CD4-positive, alpha-beta T cell treated with Interleukin-17A for 4 hours (primary cell): ENCODE measurements around the gene TEKT3.

Source experiments
- DNase-seq: peaks from one replicate; pipeline ENCODE4 v3.0.0-alpha.2; 2020; ENCODE audit warnings: mixed read lengths

The TEKT3 gene

GRCh38 chr17:15289285-15290183 is 51.9 kb downstream of the TEKT3 start:
- DNase-seq = no peak

GRCh38 chr17:15288859-15289258 is 52.5 kb downstream of the TEKT3 start:
- no peak for DNase-seq

GRCh38 chr17:15287538-15288267 is 53.7 kb downstream of the TEKT3 start:
- no peak for DNase-seq

GRCh38 chr17:15285466-15285865 is 55.9 kb downstream of the TEKT3 start:
- no peak for DNase-seq

- no peak for DNase-seq
Measured at GRCh38 chr17:15284537-15284936, 56.9 kb downstream of the TEKT3 start.

GRCh38 chr17:15284107-15284506 is 57.3 kb downstream of the TEKT3 start:
- DNase-seq = no peak

GRCh38 chr17:15281909-15282308 is 59.5 kb downstream of the TEKT3 start:
- no peak for DNase-seq

GRCh38 chr17:15278924-15279477 is 62.4 kb downstream of the TEKT3 start:
- DNase-seq = no peak

- no peak for DNase-seq
Measured at GRCh38 chr17:15278380-15278779, 63.0 kb downstream of the TEKT3 start.

- no peak for DNase-seq
Measured at GRCh38 chr17:15274017-15274416, 67.4 kb downstream of the TEKT3 start.

GRCh38 chr17:15273141-15273793 is 68.1 kb downstream of the TEKT3 start:
- no peak for DNase-seq

GRCh38 chr17:15271741-15272140 is 69.7 kb downstream of the TEKT3 start:
- no peak for DNase-seq

GRCh38 chr17:15270628-15271381 is 70.6 kb downstream of the TEKT3 start:
- no peak for DNase-seq

GRCh38 chr17:15269780-15270089 is 71.7 kb downstream of the TEKT3 start:
- DNase-seq = no peak

- no peak for DNase-seq
Measured at GRCh38 chr17:15269087-15269779, 72.2 kb downstream of the TEKT3 start.

GRCh38 chr17:15268461-15268860 is 72.9 kb downstream of the TEKT3 start:
- no peak for DNase-seq

GRCh38 chr17:15267996-15268395 is 73.4 kb downstream of the TEKT3 start:
- no peak for DNase-seq

GRCh38 chr17:15266325-15267125 is 74.9 kb downstream of the TEKT3 start:
- no peak for DNase-seq

GRCh38 chr17:15265131-15265530 is 76.3 kb downstream of the TEKT3 start, which contains the start of gene PMP22:
Gene PMP22 (minus strand): TSS chr17:15265326. CDS start chr17:15260727, 4,599 bp downstream.
- no peak for DNase-seq

GRCh38 chr17:15264542-15264941 is 76.9 kb downstream of the TEKT3 start:
- DNase-seq = no peak

- DNase-seq = no peak
Measured at GRCh38 chr17:15263680-15264079, 77.7 kb downstream of the TEKT3 start.
